Ishikawa (cell line): ENCODE data around the gene PIK3CD.

Experiments used
- CEBPB ChIP-seq: IDR thresholded peaks from 2 replicates; pipeline ENCODE4 v1.6.1; 2012
- CREB1 ChIP-seq: IDR thresholded peaks from 2 replicates; pipeline ENCODE4 v1.6.1; 2012; ENCODE audit warnings: low read depth
- EGR1 ChIP-seq: IDR thresholded peaks from 2 replicates; pipeline ENCODE4 v1.6.1; 2012
- EP300 ChIP-seq: IDR thresholded peaks from 2 replicates; pipeline ENCODE4 v1.6.1; 2012; ENCODE audit warnings: borderline replicate concordance
- FOXM1 ChIP-seq: IDR thresholded peaks from 2 replicates; pipeline ENCODE4 v1.6.1; 2012; ENCODE audit warnings: low read depth, borderline replicate concordance
- NFIC ChIP-seq: IDR thresholded peaks from 2 replicates; pipeline ENCODE4 v1.6.1; 2012
- RAD21 ChIP-seq: IDR thresholded peaks from 2 replicates; pipeline ENCODE4 v1.6.1; 2012; ENCODE audit warnings: low read depth
- TAF1 ChIP-seq: IDR thresholded peaks from 2 replicates; pipeline ENCODE4 v1.6.1; 2012; ENCODE audit warnings: low read depth, mild to moderate bottlenecking
- TCF12 ChIP-seq: IDR thresholded peaks from 2 replicates; pipeline ENCODE4 v1.6.1; 2012; ENCODE audit warnings: low read depth
- TEAD4 ChIP-seq: IDR thresholded peaks from 2 replicates; pipeline ENCODE4 v1.6.1; 2012
- YY1 ChIP-seq: IDR thresholded peaks from 2 replicates; pipeline ENCODE4 v1.6.1; 2012; ENCODE audit warnings: low read depth
- ZBTB7A ChIP-seq: IDR thresholded peaks from 2 replicates; pipeline ENCODE4 v1.6.1; 2012; ENCODE audit warnings: low read depth
- TF ChIP-seq, protein P1 (sequence below): IDR thresholded peaks from 2 replicates; pipeline ENCODE4 v1.6.1; 2012; ENCODE audit warnings: low read depth, mild to moderate bottlenecking
- TF ChIP-seq, protein P2 (sequence below): IDR thresholded peaks from 2 replicates; pipeline ENCODE4 v1.6.1; 2012
- TF ChIP-seq, protein P3 (sequence below): IDR thresholded peaks from 2 replicates; pipeline ENCODE4 v1.6.1; 2012

Gene PIK3CD

DNA sequence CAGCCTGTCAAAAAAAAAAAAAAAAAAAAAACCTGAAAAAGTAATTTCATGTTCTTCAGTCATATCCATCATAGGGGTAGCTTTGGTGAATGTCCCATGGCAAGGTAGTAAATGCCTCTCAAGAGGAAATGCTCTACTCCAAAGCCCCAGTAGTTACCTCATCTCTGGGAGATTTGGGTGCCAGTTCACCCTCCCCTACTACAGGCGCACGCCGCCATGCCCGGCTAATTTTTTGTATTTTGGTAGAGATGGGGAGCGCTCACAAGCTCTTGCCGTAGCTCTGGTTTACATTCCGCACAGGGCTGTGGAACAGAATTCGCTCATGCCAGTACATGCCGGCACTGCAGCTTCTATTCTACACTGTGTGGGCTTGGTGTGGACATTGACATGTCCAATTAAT, 13.7 kb downstream of the PIK3CD start:
- TF ChIP-seq CEBPB (no peak), RAD21 (no peak), CREB1 (no peak), ZBTB7A (no peak), NFIC (no peak), TEAD4 (no peak), YY1 (no peak), EP300 (no peak), TCF12 (no peak), EGR1 (no peak)
- TF ChIP-seq, protein P1, sequence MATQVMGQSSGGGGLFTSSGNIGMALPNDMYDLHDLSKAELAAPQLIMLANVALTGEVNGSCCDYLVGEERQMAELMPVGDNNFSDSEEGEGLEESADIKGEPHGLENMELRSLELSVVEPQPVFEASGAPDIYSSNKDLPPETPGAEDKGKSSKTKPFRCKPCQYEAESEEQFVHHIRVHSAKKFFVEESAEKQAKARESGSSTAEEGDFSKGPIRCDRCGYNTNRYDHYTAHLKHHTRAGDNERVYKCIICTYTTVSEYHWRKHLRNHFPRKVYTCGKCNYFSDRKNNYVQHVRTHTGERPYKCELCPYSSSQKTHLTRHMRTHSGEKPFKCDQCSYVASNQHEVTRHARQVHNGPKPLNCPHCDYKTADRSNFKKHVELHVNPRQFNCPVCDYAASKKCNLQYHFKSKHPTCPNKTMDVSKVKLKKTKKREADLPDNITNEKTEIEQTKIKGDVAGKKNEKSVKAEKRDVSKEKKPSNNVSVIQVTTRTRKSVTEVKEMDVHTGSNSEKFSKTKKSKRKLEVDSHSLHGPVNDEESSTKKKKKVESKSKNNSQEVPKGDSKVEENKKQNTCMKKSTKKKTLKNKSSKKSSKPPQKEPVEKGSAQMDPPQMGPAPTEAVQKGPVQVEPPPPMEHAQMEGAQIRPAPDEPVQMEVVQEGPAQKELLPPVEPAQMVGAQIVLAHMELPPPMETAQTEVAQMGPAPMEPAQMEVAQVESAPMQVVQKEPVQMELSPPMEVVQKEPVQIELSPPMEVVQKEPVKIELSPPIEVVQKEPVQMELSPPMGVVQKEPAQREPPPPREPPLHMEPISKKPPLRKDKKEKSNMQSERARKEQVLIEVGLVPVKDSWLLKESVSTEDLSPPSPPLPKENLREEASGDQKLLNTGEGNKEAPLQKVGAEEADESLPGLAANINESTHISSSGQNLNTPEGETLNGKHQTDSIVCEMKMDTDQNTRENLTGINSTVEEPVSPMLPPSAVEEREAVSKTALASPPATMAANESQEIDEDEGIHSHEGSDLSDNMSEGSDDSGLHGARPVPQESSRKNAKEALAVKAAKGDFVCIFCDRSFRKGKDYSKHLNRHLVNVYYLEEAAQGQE: no peak
- TF ChIP-seq, protein P2, sequence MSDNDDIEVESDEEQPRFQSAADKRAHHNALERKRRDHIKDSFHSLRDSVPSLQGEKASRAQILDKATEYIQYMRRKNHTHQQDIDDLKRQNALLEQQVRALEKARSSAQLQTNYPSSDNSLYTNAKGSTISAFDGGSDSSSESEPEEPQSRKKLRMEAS: no peak
- TF ChIP-seq, protein P3, sequence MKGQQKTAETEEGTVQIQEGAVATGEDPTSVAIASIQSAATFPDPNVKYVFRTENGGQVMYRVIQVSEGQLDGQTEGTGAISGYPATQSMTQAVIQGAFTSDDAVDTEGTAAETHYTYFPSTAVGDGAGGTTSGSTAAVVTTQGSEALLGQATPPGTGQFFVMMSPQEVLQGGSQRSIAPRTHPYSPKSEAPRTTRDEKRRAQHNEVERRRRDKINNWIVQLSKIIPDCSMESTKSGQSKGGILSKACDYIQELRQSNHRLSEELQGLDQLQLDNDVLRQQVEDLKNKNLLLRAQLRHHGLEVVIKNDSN: no peak

DNA sequence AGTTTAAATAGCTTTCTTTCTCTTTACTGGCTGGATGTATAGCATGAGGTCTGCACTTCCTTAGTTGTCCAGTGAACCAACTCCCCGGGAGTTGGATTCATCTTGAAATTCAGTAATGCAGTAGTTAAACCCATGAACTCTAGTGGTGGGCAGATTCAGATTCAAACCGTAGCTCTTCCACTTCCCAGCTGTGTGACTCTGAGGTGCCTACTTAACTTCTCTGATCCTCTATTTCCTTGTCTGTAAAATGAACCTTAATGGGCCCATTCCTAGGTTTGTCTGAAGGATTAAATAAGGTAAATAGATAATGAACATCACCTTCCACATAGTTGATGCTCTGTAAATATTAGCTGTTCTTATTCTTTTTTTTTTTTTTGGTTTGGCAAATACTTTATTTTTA, 16.5 kb downstream of the PIK3CD start:
- TF ChIP-seq ZBTB7A (no peak), EGR1 (no peak), CEBPB (no peak), RAD21 (no peak), TEAD4 (no peak), FOXM1 (no peak), YY1 (no peak), TCF12 (no peak), CREB1 (no peak), TAF1 (no peak), NFIC (no peak), EP300 (no peak)
- TF ChIP-seq, protein P2: no peak
- TF ChIP-seq, protein P3: no peak
- TF ChIP-seq, protein P1: no peak

DNA sequence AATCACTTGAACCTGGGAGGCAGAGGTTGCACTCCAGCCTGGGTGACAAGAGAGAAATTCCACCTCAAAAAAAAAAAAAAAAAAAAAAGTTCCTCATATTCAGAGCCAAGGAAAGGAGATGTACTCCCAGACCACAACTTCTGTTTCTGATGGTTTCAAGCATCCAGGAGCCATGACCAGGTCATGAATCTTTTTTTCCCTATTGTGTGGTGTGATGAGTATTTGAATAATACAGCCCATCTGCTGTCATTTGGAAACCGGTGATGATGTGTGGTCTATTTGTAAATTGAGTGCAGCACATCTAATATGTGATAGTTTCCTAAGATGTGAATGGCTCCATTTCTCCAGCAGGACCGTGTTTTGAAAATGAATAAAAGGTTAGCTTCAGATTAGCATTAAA, 18.6 kb downstream of the PIK3CD start:
- no peak for TF ChIP-seq ZBTB7A
- no peak for TF ChIP-seq EGR1
- TF ChIP-seq, protein P2: no peak
- TF ChIP-seq, protein P1: no peak
- TF ChIP-seq CEBPB: no peak
- TF ChIP-seq YY1: no peak
- TF ChIP-seq EP300: no peak
- no peak for TF ChIP-seq CREB1
- TF ChIP-seq TCF12: no peak
- no peak for TF ChIP-seq FOXM1
- no peak for TF ChIP-seq TAF1
- TF ChIP-seq NFIC: no peak
- TF ChIP-seq, protein P3: no peak
- TF ChIP-seq TEAD4: no peak
- TF ChIP-seq RAD21: no peak

DNA sequence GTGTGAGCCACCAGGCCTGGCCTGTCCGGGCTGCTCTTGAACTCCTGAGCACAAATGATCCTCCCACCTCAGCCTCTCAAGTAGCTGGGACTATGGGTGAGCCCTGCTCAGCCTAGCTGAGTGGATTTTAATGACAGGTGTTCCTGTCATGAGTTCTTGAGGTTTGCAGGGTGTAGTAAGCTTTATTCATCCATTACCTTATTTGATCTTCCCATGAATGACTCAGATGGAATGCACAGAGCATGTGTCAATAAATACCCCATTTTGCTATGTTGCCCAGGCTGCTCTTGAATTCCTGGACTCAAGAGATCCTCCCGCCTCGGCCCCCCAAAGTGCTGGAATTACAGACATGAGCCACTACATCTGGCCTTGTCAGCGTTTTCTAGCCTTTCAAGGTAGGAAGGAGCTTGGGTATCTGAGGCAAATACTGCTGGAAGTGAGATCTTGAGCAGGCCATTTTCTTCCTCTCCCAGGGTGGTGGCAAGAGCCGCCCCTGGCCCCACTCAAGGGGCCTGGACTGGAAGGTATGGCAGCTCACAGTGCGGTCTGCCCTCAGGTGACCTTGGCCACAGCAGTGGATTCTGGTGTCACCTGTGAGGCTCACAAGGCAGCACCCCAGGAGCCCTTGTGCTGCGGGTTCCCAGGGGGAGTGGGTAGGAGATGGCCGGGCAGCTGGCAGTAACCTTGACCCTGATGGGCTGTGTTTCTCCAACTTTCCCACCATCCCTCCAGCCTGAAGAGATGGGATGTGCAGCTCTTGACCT, 20.0 kb downstream of the PIK3CD start:
- TF ChIP-seq NFIC (no peak), CEBPB (no peak), TCF12 (no peak), EGR1 (no peak), TEAD4 (no peak), TAF1 (no peak), RAD21 (no peak), FOXM1 (no peak), EP300 (no peak)
